HPDE6-E6E7 (cell line): ENCODE data around the gene CD101.
"Not testable (repeated sequence)": the region's sequence is repeated elsewhere in the genome, so short reads cannot be mapped to it uniquely, and the experiment has no call there.

Experiments used
- DNase-seq: peaks from one replicate; pipeline ENCODE4 v3.0.0; 2011; ENCODE audit warnings: missing footprints; ENCODE audit errors: extremely low spot score

Gene CD101

GRCh38 chr1:117001254-117001927 is at the start of gene CD101:
Gene CD101, plus strand, starts transcription at chr1:117001760. Its CDS starts 58 bp downstream, at chr1:117001818.
- DNase-seq, result no peak

GRCh38 chr1:116952738-116953275 is 48.8 kb upstream of the CD101 start:
- DNase-seq, result no peak

DNA sequence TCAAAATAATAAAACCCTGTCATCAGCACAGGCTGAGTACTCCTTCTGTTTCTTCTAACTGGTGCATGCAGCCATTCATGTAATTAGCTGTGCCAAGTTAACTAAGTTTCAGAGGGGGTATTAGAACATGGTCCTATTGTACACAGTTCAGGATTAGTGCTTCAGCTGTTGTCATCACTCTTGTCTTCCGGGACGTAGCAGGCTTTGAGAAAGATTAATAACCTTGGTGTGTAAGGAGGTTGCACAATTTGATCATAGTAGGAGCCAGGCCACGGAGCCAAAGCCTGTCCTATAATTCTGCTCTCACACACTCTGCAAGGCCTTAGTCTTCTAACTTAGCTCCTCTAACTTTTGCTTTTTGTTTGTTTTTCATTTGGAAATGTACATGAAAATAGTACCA is 47.1 kb upstream of the CD101 start:
- DNase-seq, result no peak

GRCh38 chr1:116956378-116956777 is 45.2 kb upstream of the CD101 start:
- no peak for DNase-seq

- no peak for DNase-seq
Observed at GRCh38 chr1:116957646-116958045, 43.9 kb upstream of the CD101 start.

- no peak for DNase-seq
Observed at GRCh38 chr1:116958110-116958509, 43.5 kb upstream of the CD101 start.

DNA sequence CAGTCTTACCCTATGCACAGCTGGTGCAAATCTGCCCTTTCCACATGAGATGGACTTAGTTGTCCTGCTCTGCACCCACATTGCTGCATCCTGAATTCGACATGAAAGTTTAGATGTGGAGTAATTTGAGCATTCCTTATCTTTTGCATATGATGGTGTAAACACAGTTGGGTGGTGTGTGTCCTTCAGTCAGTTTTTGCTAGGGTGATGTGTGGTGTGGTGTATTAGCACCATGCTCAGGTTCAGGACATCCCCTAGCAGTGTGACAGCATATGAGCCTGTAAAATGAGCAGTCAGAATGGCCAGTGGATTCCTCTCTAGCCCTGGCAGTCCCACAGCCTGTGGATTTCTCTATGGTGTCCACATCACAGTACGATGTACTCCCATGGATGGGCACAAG is 42.6 kb upstream of the CD101 start:
- no peak for DNase-seq

- no peak for DNase-seq
Observed at GRCh38 chr1:116961606-116962005, 40.0 kb upstream of the CD101 start.

- DNase-seq, result no peak
Observed at GRCh38 chr1:116962987-116963639, 38.4 kb upstream of the CD101 start.

DNA sequence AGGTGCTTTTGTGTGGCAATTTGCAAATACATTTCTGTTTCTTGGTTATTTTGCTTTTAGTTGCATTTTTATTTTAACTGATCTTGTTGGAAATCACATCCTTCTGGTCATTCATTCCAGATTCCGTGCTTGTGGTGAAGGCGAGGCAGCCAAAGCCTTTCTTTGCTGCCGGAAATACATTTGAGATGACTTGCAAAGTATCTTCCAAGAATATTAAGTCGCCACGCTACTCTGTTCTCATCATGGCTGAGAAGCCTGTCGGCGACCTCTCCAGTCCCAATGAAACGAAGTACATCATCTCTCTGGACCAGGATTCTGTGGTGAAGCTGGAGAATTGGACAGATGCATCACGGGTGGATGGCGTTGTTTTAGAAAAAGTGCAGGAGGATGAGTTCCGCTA is 34.8 kb upstream of the CD101 start:
- no peak for DNase-seq

DNA sequence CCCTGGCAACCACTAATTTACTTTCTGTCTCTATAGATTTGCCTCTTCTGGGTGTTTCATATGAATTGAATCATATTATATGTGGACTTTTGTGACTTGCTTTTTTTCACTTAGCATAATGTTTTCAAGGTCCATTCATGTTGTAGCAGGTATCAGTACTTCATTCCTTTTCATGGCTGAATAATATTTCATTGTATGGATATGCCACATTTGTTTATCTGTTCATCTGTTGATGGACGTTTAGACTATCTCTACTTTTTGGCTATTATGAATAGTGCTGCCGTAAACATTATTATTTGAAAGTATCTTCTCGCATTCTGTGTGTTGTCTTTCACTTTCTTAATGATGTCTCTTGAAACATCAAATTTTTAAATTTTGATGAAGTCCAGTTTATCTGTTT is 32.8 kb upstream of the CD101 start:
- no peak for DNase-seq

DNA sequence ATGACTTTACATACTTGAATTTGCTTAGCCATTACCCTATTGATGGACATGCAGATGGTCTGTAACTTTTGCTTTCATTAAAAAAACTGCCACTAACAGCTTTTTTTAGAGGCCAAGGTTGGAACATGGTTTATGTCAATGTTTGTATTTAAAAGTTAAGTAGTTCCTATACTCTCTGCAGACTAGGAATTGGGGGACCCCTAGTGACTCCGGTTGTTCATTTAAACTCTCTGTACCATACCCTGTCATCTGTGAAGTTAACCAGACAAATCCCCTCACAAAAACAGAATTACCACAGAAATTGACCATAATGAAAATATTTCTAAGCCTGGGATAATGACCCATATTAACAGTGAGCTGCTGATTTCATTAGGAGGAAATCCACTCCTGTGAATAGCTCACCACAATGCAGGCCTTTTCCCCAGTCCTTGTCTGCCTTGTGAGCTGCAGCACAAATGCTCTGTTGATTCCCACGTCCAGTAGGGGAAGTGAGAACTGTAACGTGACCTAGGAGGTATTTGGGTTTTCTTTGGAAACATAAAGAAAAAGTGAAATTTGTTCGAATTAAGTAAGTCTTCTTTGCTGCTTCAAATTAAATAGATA is 30.2 kb upstream of the CD101 start:
- no peak for DNase-seq

- no peak for DNase-seq
Observed at GRCh38 chr1:116971965-116972673, 29.4 kb upstream of the CD101 start.

DNA sequence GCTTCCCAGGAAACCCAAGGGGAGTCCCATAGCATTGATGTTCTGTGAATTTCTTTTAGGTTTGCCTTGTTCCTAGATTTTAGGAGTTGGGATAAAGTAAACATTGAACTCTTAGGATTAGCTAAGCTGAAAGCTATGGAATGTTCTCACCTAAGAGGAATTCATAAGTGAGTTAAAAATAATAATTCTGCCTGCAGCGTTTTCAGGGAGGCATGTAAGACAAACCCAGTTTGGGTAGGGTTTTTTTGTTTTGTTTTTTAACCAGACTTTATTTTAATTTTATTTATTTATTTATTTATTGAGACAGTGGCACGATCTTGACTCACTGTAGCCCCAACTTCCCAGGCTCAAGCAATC is 28.9 kb upstream of the CD101 start:
- no peak for DNase-seq

DNA sequence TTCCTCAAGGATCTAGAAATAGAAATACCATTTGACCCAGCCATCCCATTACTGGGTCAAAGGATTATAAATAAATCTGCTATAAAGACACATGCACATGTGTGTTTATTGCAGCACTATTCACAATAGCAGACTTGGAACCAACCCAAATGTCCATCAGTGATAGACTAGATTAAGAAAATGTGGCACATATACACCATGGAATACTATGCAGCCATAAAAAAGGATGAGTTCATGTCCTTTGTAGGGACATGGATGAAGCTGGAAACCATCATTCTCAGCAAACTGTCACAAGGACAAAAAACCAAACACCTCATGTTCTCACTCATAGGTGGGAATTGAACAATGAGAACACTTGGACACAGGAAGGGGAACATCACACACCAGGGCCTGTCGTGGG is 21.3 kb upstream of the CD101 start:
- DNase-seq, result not testable (repeated sequence)

DNA sequence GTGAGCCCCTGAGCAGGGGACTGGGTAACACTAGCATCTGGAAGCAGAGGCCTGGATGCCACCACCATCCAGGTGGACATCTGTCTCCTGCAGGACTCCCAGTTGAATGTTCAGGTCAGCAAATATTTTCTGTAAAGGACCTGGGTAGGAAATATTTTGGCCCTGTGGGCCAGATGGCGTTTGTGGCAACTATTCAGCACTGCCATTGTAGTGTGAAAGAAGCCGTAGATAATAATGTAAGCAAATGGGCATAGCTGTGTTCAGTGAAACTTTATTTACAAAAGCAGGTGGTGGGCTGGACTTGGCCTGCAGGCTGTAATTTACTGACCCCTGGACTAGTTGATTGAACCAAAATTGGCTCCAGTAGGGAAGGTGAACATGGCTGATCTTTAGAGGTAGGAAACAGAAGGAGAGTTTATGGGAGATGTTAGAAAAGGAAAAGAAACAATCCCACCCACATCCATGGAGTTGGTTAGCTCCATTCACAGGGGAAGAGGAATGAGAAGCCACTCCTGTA is 20.0 kb upstream of the CD101 start:
- DNase-seq, result no peak

DNA sequence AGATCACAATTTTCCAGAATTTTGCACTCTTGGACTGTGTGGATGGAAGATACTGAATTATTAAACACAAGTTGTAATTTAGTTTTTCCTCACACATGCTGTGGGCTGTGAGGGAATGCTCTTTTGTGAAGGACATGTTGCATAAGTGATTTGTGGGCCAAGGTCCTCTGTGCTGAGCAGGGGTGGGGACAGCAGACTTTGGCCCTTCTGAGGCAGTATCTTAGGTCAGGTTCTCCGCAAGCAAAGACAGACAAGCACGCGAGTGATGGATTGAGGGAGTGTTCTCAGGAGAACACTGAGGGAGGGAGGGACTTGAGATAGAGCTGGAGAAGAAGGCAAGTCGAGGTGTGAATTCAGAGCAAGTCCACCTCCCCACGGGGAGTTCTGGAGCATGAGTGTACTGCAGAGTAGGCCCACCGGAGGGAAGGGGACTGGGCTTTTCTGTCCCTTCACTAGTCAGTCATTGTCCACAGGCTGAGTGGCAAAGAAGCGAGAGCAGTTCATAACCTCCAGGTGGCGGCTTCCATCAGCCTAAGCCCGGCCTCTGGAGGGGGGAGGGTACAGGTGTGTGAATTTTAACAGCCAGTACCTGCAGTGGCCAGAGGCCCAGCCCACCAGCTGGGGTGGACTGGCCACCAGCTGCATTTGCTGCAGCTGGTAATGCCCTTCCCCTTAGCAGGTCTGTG is 19.1 kb upstream of the CD101 start:
- DNase-seq, result no peak

- no peak for DNase-seq
Observed at GRCh38 chr1:116983112-116983511, 18.4 kb upstream of the CD101 start.

DNA sequence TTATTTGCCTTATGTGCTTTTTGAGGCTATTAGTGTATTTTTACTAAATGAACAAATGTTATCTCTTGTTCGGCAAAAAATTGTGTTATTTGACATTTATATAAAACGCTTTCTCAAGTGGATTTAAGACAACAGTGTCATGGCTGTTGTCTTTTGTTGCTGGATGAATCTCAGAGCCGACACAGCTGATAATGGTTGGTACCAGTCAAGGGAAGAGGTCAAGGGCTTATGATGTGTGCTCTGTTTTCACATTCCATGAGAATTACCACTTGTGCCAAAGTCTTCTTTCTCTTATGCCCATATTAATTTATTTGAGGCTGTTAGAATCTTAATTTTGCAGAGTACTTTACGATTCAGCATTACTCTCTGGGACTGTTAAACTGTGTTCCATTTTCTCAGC is 17.9 kb upstream of the CD101 start:
- DNase-seq, result no peak

GRCh38 chr1:116984406-116985160 is 17.0 kb upstream of the CD101 start:
- no peak for DNase-seq
